GM15510 (cell line): Measurements from ENCODE around the gene MIEF2.

Source experiments
- POLR2A ChIP-seq: IDR thresholded peaks from 3 replicates; pipeline ENCODE4 v1.6.1; 2011; ENCODE audit warnings: borderline replicate concordance; ENCODE audit not compliant: insufficient read length; ENCODE audit errors: extremely low read depth

MIEF2 gene

DNA sequence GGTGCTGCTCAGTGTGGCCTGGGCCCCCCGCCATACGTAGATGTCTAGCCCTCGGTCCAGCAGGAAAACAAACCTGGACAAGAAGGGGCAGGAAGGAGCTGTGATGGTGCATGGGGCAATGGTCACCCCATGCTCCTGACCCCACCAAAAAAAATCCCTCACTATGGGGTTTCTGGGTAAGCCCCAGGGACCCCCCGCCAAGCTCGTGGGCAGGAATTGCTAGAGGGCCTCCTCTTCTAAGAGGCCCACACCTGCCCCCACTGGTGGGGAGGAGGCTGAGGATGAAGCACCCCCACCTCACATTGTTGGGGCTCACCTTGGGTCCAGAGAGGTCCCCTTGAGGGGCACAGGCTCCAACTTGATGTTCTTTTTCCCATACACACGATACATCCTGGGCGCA, 11.7 kb upstream of the MIEF2 start:
- TF ChIP-seq POLR2A, result no peak

DNA sequence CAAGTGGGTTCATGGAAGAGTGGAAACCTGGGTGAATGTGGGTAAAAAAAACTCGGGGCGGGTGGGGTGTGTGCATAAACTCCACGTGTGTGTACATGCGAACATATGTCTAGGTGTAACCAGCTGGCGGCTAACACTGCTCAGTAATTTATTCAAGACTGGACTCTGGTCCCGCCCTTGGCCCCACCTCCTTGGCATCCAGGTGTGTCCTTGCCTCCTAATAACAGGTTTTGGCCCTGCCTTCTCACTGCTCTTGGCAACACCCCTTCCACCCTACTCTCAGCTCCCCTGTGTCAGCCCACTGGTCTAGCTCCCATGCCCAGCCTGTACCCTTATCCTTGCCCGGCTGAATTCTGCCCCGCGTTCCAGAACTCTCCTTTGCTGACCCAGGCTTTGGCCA, 10.2 kb upstream of the MIEF2 start:
- TF ChIP-seq POLR2A, result no peak

GRCh38 chr17:18250708-18251107, 9.8 kb upstream of the MIEF2 start:
- TF ChIP-seq POLR2A, result no peak

GRCh38 chr17:18251204-18251603, 9.3 kb upstream of the MIEF2 start:
- TF ChIP-seq POLR2A, result no peak

GRCh38 chr17:18252160-18252559, 8.3 kb upstream of the MIEF2 start:
- no peak for TF ChIP-seq POLR2A

DNA sequence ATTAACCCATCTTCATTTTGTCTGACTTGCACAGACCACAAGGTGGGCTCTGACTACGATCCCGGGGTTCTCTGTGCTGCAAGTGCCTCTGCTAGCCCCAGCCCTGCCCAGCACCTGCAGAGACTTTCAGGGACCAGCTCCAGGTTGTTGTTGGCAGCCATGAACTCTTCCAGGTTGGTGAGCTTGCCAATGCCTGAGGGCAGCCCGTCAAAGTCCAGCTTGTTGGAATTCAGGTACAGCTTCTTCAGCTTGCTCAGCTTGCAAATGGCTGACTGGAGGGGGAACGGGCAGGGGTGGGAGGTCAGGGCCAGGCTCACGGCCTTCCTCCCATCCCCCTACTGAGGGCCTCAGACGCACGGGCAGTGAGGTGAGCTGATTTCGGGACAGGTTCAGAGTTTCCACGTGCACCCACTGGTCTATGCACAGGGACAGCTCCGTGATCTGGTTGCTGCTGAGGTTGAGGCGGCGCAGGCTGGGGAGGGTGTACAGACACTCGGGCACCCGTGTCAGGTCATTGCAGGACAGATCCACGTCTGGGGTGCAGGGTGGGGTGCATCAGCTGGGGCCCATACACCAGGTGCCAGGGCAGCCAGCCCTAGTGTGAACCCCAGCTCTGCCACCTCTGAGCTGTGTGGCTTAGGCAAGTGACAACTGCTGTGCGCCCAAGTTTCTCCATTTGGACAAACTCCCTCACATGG, 7.1 kb upstream of the MIEF2 start:
- no peak for TF ChIP-seq POLR2A

GRCh38 chr17:18253947-18254821, 6.3 kb upstream of the MIEF2 start:
- no peak for TF ChIP-seq POLR2A

DNA sequence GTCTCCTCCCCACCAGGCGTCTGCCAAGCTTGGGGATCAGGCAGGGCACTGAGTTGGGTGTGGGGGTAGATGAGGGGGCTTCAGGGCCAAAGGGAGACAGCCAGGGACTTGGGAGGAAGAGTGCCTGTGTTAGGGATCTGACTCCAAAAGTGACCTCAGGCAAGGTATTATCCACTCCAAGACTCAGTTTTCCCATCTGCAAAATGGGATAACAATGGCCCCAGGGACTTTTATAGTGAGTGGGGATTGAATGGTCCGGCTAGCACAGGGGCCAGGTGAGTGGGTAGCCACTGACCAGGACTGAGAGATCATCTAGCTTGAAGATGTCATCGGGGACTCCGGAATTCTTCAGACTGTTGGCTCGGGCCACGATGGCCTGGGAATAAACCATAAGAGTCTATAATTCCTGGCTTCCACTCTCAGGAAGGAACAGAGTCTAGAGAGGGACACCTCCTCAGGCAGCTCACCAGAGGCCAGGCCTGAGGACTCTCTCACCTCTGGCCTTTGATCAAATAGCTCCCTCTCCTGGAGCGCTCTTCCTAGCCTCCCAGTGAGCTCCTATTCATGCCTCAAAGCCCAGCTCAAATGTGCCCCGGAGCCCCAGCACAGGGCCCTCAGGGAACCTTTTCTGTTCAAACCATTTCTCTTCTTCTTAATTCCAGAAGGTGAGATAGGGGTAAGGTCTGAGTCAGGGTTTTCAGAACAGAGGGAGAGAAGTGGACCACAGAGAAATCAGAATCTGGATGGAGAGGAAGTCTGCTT, 5.4 kb upstream of the MIEF2 start:
- TF ChIP-seq POLR2A, result no peak

DNA sequence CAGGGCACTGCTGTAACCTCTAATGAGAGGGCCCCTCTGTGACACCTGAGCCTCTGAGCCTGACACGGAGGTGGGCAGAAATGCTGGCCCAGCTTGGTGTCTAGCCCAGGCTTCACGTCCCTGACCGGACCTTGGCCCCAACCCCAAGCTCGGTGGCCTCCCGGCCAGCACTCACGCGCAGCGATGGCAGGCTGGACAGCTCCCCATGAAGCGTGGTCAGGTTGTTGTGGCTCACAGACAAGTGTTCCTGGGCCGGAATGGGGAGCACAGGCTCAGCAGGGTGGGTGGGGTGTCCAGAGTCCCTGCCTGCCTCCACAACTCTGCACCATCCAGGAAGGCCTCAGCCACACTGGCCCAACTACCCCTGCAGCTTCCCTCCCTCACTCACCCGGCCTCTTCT, 4.1 kb upstream of the MIEF2 start:
- TF ChIP-seq POLR2A, result no peak

DNA sequence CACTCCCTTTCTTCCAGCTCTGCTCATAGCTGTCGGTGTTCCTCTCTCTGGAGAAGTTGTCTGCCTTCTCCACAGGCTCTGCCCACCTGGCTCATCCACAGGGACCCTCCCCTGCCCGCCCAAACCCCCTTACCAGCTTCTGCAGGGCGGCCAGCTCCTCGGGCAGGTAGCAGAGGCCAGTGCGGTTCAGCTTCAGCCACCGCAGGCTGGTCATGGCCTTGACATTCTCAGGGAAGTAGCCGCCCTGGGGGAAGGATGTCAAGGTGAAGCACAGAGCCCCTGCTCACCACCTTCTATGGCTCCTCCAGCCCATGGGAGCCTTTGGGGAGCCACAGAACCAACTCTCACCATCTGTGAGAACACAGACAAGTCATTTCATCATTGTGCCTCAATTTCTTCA, 3.7 kb upstream of the MIEF2 start:
- no peak for TF ChIP-seq POLR2A

DNA sequence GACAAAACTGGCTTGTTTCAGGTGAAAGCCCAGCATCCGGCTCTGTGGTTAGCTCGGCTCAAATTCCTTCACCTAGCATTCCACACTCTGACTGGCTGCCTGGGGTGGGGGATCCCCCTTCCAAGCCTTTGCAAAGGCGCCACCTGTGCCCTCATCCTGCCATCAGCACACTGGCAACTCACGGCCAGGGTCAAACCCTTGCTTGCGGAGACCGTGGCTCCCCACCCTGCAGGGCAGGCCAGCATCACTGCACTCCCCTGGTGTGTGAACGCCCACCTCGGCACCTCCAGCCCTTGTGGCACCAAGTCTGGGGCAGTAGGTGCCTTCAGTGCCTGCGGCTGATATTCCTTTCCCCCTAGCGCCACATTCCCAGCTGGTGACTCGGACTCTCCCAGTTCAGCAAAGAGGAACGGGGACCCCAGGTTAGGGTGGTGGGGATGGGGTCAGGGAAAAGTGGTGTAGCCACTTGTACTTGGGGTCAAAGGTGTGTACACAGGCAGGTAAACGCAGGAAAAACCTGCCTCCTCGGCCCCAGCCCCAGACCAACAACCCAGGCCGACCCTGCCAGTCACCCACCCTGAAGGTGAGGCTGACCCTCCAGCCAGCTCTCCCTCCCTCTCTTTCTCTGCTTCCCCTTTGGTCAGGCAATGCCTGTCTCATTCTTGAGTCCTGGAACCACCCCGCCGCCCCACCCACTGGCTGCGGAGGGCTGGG, 3.0 kb upstream of the MIEF2 start:
- TF ChIP-seq POLR2A, result no peak

DNA sequence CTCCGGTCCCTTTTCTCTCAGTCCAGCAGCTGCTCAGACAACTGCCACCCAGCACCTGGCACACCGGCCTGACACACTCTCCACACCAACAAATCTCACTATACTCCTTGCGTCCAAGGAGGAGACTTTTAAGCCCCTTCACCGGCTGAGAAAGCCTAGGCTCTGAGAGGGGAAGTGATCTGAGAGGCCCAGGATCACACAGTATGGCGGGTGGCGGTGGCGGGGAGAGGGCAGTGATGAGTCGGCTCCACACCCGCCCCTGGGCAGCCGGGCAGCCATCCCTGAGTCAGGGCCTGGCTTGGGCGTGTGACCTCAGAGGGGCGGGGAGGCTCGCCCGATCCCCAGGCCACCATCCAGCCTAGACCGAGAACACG, 2.5 kb upstream of the MIEF2 start:
- peak; percentile 45 for TF ChIP-seq POLR2A

GRCh38 chr17:18258356-18259038, 2.0 kb upstream of the MIEF2 start, which contains the start of gene FLII:
FLII (minus strand) TSS chr17:18258738; CDS start chr17:18258690, 48 bp downstream.
- peak; percentile 79 for TF ChIP-seq POLR2A
